Activated CD8-positive, alpha-beta memory T cell treated with anti-CD3 and anti-CD28 coated beads for 48 hours (primary cell): ENCODE data around the gene NPL.
A peak's percentile ranks its signal among the peaks of the same experiment; 100 is the strongest.

Experiments
- DNase-seq, 3 experiments: peaks; one replicate each; pipeline ENCODE4 v3.0.0-alpha.2; 2020; ENCODE audit warnings: low read depth in 2 of 3, low spot score in 2 of 3

Gene NPL

GRCh38 chr1:182777386-182777785 lies 12.2 kb upstream of the NPL start:
- no peak for DNase-seq

DNA sequence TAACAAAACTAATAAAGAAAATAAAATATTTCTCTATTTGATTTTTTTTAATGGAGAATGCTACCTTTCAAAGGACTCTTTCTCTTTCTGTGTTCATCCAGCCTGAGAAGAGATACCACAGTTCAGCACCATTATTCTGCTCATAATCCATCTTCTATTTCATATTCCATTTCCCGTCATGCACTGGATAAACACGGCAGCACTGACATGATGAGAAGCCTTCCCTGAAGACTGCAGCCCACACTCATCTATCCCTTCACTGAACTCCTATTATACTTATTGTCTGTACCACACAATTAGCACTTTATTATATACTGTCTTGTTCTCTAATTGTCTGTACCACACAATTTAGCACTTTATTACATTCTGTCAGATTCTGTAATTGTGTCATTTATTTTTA lies 10.7 kb upstream of the NPL start:
- DNase-seq, result no peak

DNA sequence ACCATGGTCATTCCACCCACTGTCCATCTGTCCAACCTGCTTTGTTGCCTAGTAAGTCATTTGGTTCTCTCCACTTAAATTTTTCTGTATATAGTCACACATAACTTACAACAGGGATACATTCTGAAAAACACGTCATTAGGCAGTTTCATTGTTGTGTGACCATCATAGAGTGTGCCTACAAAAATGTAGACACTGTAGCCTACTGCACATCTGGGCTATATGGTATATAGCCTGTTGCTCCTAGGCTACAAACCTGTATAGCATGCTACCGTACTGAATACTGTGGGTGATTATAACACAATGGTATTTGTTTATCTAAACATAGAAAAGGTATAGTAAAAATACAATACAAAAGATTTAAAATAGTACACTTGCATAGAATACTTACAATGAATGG lies 10.0 kb upstream of the NPL start:
- no peak for DNase-seq

DNA sequence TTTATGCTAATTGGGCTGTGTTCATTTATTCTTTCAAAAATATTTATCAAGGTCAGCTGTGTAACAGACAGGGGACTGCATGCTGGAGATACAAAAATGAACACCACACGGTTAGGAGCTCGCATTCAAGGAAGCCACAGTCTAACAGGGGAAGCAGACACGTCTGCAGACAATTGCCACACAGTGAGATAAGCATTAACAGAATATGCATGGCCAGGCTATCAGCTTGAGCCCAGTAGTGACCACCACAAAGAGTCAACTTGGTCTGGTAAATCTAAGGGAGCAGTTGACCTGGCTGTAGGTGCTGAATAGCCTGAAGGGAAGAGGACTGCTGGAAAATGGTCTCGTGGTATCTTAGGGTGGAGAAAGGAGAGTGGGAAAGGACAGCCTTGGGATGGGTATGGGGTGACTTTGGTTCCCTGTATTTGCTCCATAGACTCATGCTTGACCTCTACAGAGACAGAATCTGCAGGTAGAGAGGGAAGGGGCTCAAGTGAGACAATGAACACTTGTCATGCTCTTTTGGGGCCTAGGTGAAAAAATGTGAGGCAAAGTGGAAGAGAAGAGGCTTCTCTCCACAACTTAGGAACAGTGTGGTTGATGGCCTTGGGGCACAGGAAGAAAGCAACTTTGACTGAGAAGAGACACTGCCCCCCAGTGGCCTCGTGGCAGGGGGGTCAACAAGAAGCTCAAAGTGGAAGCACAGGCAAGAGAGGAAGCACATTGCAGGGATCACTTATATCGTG lies 7.6 kb upstream of the NPL start:
- DNase-seq, result peak; percentile 31 to 54 (median 39)

- no peak for DNase-seq
Measured at GRCh38 chr1:182782587-182782913, 7.0 kb upstream of the NPL start.

GRCh38 chr1:182783068-182783467 lies 6.5 kb upstream of the NPL start:
- no peak for DNase-seq

- DNase-seq, result no peak
Measured at GRCh38 chr1:182784556-182785171, 4.9 kb upstream of the NPL start.

GRCh38 chr1:182785181-182785580 lies 4.4 kb upstream of the NPL start:
- DNase-seq, result no peak

- DNase-seq, result no peak
Measured at GRCh38 chr1:182786223-182786994, 3.2 kb upstream of the NPL start.

- no peak for DNase-seq
Measured at GRCh38 chr1:182786995-182787324, 2.6 kb upstream of the NPL start.

DNA sequence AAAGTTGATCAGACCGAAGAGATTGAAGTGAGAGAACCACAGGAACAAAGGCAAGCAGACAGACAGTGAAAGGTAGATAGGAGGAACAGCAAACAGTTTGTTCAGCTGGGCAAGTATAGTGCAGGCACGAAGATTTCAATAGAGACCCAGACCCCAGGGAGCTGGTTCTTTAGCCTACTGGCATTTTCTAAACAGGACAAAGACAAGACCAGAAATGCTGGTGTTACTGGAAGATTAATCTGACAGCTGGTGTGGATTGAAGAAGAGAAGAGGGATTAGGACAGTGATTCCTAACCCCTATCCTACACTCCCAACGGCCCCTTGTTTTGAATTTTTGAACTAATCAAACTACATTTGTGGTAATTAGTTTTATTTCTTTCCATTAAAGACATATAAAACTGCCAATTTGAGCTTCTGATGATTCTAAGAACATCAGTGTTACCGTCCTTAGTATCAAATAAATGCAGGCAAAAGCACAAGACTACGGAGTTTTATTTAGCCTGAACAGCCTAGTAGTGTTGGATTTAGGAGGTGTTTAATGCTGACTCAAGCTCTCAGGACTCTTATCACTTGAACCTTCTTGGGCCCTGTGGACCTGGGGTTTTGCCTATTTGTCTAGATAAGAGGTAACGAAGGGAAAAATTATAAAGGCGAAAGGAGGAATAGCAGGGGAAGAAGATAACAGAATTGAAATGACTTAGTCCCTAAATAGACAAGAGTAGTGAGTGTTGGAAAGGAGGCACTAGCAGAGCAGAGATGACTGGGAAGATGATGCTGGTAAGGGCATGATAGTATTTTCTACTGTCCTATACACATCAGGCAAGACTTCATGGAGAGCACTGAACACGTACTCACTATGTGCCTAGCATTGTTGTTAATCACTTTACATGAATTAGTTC lies 2.0 kb downstream of the NPL start:
- DNase-seq, result no peak

GRCh38 chr1:182794091-182794490 lies 4.5 kb downstream of the NPL start:
- DNase-seq, result no peak

DNA sequence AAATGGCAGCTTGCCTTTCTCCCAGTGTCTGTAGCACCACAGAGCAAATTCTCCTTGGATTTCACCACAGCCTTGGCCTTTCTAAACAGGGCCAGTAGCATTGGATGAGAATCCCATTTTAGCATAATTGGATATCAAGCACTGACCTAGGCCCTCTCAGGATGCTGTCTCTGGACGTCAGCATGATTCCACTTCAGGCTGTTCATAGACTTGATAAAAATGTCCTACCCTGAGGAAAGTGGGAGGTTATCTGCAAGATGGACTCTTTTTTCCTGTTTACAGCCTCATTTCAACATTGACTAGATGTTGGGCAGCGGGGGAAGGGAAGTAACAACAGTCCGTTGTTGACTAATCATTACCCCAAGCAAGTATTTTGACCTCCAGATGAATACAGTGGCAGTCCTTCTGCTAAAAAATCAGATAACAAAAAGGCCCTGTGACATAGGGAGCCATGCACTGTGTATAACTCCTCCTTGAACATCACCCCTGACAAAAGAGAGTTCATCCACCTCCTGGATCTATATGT lies 5.2 kb downstream of the NPL start:
- no peak for DNase-seq

DNA sequence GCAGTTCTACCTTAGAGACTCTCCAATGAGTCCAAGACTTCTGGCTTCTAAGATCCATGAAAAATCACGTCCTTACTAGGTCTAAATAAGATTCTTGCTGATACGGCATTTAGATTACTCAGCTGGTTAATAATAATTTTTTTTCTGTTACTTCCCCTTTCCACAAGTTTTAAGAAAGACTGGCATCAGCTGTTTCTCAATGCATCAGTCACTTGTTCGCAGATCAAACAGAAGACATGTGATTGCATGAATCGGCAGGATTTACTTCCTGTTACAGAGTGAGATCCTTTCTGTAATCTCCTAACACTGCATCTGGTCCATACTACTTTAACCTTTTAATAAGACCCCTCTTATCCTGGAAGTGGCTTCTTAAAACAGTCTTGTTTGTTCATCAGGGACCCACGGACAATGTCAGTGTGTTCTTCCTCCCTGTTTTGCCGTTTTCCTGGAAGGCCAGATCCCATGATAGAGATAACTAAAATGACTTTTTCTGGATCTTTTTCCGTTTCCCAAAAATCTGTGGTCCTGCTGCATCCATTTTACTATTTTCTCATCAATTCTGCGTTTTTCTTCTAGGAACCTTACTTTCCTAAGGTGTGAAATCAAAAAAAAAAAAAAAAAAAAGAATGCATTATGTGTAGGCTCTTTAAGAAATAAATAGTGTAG lies 6.1 kb downstream of the NPL start:
- no peak for DNase-seq

DNA sequence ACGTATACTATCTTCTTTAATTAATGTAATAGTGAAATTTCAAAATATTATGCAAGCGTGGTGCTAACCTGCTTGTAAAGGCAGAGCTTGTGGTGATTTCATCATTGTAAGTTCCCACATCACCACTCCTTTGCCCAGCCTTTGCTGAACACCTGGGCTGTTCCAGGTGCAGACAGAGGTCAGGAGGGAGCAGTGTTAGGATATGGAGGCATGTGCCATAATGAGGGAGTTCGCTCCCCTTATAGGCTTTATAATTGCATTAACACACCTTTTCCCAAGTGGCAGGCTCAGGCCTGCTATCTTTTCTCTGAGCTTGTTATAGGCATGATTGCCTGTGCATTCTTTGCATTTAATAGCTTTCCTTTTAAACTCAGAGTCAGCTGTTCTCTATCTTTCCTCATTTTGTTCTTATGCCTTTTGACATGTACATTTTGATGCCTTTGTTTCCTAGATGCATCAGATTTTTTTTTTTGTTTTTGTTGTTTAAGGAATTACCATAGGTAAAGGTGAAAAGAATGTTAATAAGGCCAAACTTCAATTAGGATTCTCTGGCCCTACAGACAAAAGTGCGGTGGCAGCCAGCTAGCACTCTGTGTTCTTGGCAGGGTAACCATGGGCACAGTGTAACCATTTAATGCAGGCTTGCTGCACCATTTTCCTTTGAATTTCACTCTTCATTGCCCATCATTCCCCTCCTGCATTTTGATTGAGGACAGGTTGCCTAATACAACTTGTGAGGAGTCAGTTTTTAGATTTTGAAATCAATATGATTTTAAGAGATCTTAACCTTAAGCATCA lies 12.6 kb downstream of the NPL start:
- DNase-seq, result no peak

DNA sequence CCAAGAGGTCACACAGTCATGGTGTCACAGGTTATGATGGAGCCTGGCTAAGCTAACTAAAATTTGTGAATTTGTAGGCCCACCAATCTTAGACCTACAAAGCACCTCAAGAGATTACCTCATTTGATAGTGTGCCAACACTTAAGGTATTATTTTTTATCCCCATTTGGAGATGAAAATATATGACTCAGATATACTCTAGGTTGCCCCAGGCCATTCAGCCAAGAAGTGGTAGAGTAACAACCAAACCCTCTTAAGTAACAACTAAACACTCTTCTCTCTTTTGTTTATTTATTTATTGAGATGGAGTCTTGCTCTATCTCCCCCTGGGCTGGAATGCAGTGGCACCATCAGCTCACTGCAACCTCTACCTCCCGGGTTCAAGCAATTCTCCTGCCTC lies 14.3 kb downstream of the NPL start:
- no peak for DNase-seq

DNA sequence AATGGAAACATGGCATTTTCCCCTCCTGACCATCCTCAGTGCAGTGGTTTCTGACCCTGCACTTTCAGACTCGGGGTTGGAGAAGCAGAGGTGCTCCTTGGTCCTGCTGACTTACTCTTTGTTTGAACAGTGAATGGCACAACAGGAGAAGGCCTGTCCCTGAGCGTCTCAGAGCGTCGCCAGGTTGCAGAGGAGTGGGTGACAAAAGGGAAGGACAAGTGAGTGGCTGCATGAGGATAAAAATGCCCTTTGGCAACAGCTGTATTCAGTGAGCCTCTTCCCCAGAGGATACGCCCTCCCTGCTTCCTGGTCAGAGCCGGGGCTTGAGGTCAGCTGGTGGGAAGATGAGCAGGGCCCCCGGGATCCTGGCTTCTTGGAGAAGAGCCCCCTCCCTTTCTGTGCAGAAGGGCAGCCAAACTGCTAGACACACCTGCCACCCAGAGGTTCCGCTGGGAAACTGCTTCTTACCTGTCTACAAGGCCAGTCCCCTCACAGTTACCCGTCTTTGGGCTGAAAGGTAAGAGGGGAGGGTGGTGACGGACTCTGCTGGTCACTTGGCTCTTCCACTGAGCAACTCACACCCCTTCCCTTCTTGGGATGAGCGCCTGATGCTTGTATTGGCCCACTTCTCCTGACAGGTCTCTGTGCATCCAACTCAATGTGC lies 16.6 kb downstream of the NPL start:
- no peak for DNase-seq

DNA sequence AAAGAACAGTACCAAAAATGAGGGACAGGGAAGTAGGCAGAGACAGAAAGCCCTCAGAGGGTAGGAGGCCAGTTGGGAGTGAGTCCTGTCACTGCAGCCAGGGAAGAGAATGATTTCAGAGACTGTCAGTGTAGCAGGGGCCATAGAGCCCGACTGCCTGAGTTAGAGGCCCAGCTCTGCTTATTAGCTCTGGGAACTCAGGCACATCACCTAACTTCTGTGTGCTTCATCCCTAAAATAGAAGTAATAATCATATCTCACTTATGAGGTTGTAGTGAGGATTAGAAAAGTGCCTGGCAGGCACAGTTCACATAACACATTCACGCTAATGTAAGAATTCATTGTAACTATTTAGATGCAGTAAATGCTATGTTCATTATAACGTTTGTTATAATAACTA lies 18.3 kb downstream of the NPL start:
- no peak for DNase-seq

DNA sequence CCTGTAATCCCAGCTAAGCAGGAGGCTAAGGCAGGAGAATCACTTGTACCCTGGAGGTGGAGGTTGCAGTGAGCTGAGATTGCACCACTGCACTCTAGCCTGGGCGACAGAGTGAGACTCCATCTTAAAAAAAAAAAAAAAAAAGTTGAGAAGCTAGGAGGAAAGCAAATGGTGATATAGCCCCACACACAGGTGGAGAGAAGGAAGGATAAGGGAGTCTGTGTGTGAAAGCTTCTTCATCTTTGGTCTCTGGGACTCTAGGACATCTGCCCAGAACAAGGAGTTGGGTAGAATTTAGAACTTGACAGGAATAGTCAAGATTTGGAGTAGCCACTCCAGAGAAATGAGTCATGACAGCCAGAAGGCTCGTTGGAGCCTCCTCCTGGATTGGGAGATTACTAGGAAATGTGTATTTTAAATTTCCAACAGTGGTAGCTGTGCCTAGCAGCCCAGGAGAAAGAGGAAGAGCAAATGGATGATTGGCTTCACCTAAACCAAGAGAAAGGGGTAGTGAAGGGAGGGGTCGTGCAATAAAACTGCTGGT lies 19.9 kb downstream of the NPL start:
- DNase-seq, result no peak
